Measurements from ENCODE around the gene ZNF175. TPM values are rescaled to one million over a fixed set of nuclear protein-coding genes. Genes with fewer than 3 reads are reported as not detected.

The ZNF175 gene
- total and polyA plus RNA-seq, 5 donors from 2014 or later, result 0.88 to 5.2 (median 2.7) TPM

DNA sequence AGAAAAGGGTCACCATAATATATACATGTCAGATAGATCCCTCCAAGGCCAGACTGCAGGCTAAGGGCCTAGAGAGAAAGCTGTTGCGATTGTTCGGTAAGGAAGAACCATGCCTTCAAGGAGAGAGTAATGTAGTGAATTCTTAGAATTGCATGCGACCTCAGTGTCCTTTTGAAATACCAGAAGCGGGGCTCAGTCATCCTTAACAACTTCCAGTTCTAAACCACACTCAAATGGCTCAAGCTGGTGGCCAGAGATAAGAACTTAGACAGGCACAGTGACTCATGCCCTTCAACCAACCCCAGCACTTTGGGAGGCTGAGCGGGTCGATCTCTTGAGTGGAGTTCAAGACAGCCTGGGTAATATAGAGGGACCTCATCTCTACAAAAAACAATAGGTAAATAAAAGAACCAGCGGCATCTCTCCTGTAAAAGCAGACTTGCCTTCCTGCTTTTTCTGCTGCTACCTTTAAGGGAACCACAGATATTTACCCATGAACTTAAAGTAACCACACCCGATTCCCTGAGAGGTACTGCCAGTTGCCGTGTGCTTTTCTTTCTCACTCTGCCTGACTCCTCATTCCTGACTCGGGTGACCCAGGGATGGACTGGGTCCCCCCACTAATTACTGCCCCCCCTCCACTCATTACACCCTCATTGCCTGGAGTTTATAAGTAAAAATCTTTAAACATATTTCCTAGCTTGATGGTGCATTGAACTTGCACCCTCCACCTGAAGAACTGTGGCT lies 24.3 kb upstream of the ZNF175 start:
- no peak overlapping the region for H3K4me3 ChIP-seq (ENCODE audit: low read depth, low read length)
- H3K36me3 Mint-ChIP-seq, result peaks cover 4% of the 10 kb centered on the region
- no peaks in the 10 kb centered on the region for H3K4me1 ChIP-seq (ENCODE audit: control insufficient read depth, insufficient read depth, low read length, poor library complexity, severe bottlenecking)
- H3K4me3 Mint-ChIP-seq, result no peak overlapping the region
- ATAC-seq (ENCODE audit: low read depth in 2 of 2) (no peak), DNase-seq (peak in 1 of 3 donors; percentile 1)
- H3K27me3 Mint-ChIP-seq, result peaks cover 39% of the 10 kb centered on the region
- H3K36me3 ChIP-seq (ENCODE audit: control insufficient read depth, insufficient read depth, low read length), result no peaks in the 10 kb centered on the region
- no peak overlapping the region for H3K27ac Mint-ChIP-seq
- H3K27ac ChIP-seq (ENCODE audit: insufficient read depth, low read length, poor library complexity, severe bottlenecking), result no peak overlapping the region
- peaks cover 0 to 11% (median 3%) of the 10 kb centered on the region in 4 donors for H3K4me1 Mint-ChIP-seq
- no peaks in the 10 kb centered on the region for H3K27me3 ChIP-seq (ENCODE audit: control insufficient read depth, insufficient read depth, low read length)
- H3K9me3 Mint-ChIP-seq, result peaks cover 0 to 8% (median 0%) of the 10 kb centered on the region in 7 donors
- H3K9me3 ChIP-seq (ENCODE audit: control insufficient read depth in 2 of 2, low read length in 2 of 2), result no peaks in the 10 kb centered on the region

DNA sequence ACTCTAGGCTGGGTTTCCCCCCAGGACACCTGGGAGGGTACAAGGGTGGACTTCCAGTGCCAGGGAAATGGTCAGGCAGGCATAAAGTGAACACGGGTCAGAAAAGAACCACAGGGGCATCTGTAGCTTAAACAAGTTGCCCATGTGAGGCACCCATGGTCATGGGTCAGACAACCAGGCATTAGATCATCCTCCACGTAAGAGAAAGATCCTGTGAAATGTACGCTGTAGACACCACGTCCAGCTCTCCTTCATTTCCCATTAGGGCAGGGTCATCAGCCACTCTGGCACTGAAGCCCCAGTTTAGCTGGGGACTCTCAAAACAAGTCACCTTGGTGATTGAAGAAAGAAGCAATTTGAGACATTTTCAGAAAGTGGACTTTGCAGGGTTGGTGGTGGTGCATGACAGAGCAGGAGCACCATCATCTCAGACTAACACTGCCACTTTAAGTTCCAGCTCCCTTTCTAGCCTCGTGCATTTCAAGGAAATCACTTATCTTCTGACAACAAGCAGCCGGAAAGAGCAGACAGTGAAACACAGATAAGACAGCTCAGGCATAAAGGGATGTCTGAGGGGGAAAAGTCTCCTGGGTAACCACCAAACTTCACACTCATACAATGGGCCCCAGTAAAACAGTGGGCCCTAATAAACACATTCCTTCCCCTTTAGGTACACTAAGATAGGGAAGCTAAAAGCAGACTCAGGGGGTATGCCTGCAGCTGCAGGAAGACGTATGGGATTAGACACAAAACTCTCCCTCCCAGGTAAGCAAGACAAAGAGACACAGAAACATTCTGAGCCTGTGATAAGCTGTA lies 23.5 kb upstream of the ZNF175 start:
- DNase-seq (peak in 1 of 3 donors; percentile 6), ATAC-seq (ENCODE audit: low read depth in 2 of 2) (no peak)
- peaks cover 4% of the 10 kb centered on the region for H3K36me3 Mint-ChIP-seq
- H3K27ac Mint-ChIP-seq, result no peak overlapping the region
- no peaks in the 10 kb centered on the region for H3K4me1 ChIP-seq (ENCODE audit: control insufficient read depth, insufficient read depth, low read length, poor library complexity, severe bottlenecking)
- peaks cover 0 to 16% (median 5%) of the 10 kb centered on the region in 4 donors for H3K4me1 Mint-ChIP-seq
- H3K27me3 ChIP-seq (ENCODE audit: control insufficient read depth, insufficient read depth, low read length), result no peaks in the 10 kb centered on the region
- no peaks in the 10 kb centered on the region for H3K9me3 ChIP-seq (ENCODE audit: control insufficient read depth in 2 of 2, low read length in 2 of 2)
- H3K4me3 Mint-ChIP-seq, result no peak overlapping the region
- no peak overlapping the region for H3K27ac ChIP-seq (ENCODE audit: insufficient read depth, low read length, poor library complexity, severe bottlenecking)
- peaks cover 0 to 9% (median 0%) of the 10 kb centered on the region in 7 donors for H3K9me3 Mint-ChIP-seq
- H3K27me3 Mint-ChIP-seq, result peaks cover 43% of the 10 kb centered on the region
- no peak overlapping the region for H3K4me3 ChIP-seq (ENCODE audit: low read depth, low read length)
- no peaks in the 10 kb centered on the region for H3K36me3 ChIP-seq (ENCODE audit: control insufficient read depth, insufficient read depth, low read length)

DNA sequence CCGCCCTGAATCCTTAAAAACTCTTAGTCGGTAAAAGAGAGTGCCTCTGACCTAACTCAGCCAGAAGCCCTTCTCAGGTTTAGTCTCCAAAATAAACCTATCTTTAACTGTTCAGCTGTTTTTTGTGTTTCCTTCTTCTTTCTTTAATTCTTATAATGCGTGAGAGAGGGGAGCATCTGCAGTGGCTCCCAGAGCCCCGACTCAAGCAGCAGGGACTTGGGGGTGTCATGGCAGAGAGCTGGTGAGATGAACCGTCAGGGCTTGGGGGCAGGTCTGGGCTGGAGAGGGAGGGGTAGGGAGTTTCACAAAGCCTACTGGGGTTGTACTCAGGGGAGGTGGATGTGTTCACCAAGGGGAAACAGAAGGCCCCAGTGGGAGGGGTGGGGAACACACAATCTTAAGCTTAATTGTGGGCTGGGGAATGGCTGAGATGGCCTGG lies 22.9 kb upstream of the ZNF175 start:
- peaks cover 0 to 9% (median 0%) of the 10 kb centered on the region in 7 donors for H3K9me3 Mint-ChIP-seq
- H3K27me3 Mint-ChIP-seq, result peaks cover 44% of the 10 kb centered on the region
- Histone ChIP-seq H3K27ac (ENCODE audit: insufficient read depth, low read length, poor library complexity, severe bottlenecking) (no peak overlapping the region), H3K36me3 (ENCODE audit: control insufficient read depth, insufficient read depth, low read length) (no peaks in the 10 kb centered on the region), H3K4me1 (ENCODE audit: control insufficient read depth, insufficient read depth, low read length, poor library complexity, severe bottlenecking) (no peaks in the 10 kb centered on the region), H3K4me3 (ENCODE audit: low read depth, low read length) (no peak overlapping the region), H3K27me3 (ENCODE audit: control insufficient read depth, insufficient read depth, low read length) (no peaks in the 10 kb centered on the region), H3K9me3 (ENCODE audit: control insufficient read depth in 2 of 2, low read length in 2 of 2) (no peaks in the 10 kb centered on the region)
- H3K27ac Mint-ChIP-seq, result no peak overlapping the region
- no peak overlapping the region for H3K4me3 Mint-ChIP-seq
- H3K4me1 Mint-ChIP-seq, result peaks cover 0 to 18% (median 5%) of the 10 kb centered on the region in 4 donors
- peaks cover 4% of the 10 kb centered on the region for H3K36me3 Mint-ChIP-seq
- ATAC-seq (ENCODE audit: low read depth in 2 of 2) (no peak), DNase-seq (no peak)

DNA sequence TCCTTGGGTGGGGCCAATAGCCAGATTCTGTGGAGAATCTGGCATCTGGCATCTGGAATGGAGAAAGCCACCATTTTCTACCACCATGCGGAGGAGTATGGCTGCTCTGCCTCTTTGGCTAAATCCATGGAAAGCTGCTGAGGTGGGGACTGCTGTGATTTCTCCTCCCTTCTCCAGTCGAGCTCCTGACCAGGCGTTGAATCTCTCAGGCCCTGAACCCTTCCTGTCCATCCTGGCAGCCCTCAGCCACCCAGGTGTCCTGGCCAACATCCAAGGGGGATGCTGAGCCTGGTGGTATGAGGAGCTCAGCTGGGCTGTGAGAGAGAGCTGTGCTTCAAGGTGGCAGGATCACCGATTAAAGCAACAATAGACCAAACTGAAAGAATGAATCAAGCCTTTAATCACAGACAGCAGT lies 22.2 kb upstream of the ZNF175 start:
- H3K36me3 Mint-ChIP-seq, result peaks cover 4% of the 10 kb centered on the region
- H3K27me3 Mint-ChIP-seq, result peaks cover 41% of the 10 kb centered on the region
- ATAC-seq (ENCODE audit: low read depth in 2 of 2), result no peak
- Histone ChIP-seq H3K27ac (ENCODE audit: insufficient read depth, low read length, poor library complexity, severe bottlenecking) (no peak overlapping the region), H3K4me3 (ENCODE audit: low read depth, low read length) (no peak overlapping the region), H3K4me1 (ENCODE audit: control insufficient read depth, insufficient read depth, low read length, poor library complexity, severe bottlenecking) (no peaks in the 10 kb centered on the region), H3K9me3 (ENCODE audit: control insufficient read depth in 2 of 2, low read length in 2 of 2) (no peaks in the 10 kb centered on the region), H3K27me3 (ENCODE audit: control insufficient read depth, insufficient read depth, low read length) (peaks cover under 1% of the 10 kb centered on the region), H3K36me3 (ENCODE audit: control insufficient read depth, insufficient read depth, low read length) (no peaks in the 10 kb centered on the region)
- DNase-seq, result no peak
- no peak overlapping the region for H3K27ac Mint-ChIP-seq
- peaks cover 0 to 18% (median 5%) of the 10 kb centered on the region in 4 donors for H3K4me1 Mint-ChIP-seq
- no peak overlapping the region for H3K4me3 Mint-ChIP-seq
- H3K9me3 Mint-ChIP-seq, result peaks cover 0 to 9% (median 0%) of the 10 kb centered on the region in 7 donors

DNA sequence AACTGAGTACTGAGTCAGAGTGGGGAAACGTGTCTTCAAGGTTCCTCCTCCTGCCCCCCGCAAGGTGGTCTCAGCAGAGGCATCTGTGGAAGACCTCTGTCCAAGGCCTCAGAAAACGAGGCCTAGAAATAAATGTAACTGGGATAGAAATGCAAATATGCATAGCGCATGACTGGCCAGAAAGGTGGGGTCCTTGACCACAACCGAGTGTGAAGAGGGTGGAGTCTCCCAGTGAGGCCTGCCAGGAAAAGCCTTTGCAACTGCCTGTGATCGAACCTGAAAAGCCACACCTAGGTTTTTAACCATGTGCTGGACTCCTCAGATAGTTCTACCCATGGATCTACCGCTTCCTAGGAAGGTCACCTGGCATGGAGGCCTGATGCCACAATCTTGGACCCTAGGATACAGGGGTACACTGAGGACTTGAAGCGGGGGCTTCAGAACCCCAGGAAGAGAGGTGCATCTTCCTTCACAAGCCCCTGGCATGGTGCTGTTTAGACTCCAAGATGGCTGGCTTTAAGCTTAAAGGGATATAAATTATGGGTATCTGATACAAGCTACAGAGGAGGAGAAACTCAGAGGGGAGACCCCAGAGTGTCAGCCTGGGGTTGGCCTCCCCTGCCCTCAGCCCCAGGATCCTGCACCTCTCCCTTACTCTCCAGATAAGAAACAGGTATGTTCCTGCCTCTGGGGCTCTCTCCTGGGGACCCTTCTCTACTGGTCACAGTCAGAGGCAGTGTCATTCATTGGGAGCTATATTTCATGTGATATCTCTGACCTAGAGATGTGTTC lies 21.4 kb upstream of the ZNF175 start:
- H3K4me1 Mint-ChIP-seq, result peaks cover 0 to 18% (median 5%) of the 10 kb centered on the region in 4 donors
- H3K27me3 Mint-ChIP-seq, result peaks cover 40% of the 10 kb centered on the region
- no peak overlapping the region for H3K27ac ChIP-seq (ENCODE audit: insufficient read depth, low read length, poor library complexity, severe bottlenecking)
- no peak for ATAC-seq (ENCODE audit: low read depth in 2 of 2)
- DNase-seq, result no peak
- no peak overlapping the region for H3K27ac Mint-ChIP-seq
- H3K9me3 ChIP-seq (ENCODE audit: control insufficient read depth in 2 of 2, low read length in 2 of 2), result no peaks in the 10 kb centered on the region
- H3K36me3 Mint-ChIP-seq, result peaks cover 4% of the 10 kb centered on the region
- no peaks in the 10 kb centered on the region for H3K36me3 ChIP-seq (ENCODE audit: control insufficient read depth, insufficient read depth, low read length)
- no peak overlapping the region for H3K4me3 ChIP-seq (ENCODE audit: low read depth, low read length)
- H3K27me3 ChIP-seq (ENCODE audit: control insufficient read depth, insufficient read depth, low read length), result peaks cover 3% of the 10 kb centered on the region
- no peaks in the 10 kb centered on the region for H3K4me1 ChIP-seq (ENCODE audit: control insufficient read depth, insufficient read depth, low read length, poor library complexity, severe bottlenecking)
- peaks cover 0 to 9% (median 0%) of the 10 kb centered on the region in 7 donors for H3K9me3 Mint-ChIP-seq
- no peak overlapping the region for H3K4me3 Mint-ChIP-seq

DNA sequence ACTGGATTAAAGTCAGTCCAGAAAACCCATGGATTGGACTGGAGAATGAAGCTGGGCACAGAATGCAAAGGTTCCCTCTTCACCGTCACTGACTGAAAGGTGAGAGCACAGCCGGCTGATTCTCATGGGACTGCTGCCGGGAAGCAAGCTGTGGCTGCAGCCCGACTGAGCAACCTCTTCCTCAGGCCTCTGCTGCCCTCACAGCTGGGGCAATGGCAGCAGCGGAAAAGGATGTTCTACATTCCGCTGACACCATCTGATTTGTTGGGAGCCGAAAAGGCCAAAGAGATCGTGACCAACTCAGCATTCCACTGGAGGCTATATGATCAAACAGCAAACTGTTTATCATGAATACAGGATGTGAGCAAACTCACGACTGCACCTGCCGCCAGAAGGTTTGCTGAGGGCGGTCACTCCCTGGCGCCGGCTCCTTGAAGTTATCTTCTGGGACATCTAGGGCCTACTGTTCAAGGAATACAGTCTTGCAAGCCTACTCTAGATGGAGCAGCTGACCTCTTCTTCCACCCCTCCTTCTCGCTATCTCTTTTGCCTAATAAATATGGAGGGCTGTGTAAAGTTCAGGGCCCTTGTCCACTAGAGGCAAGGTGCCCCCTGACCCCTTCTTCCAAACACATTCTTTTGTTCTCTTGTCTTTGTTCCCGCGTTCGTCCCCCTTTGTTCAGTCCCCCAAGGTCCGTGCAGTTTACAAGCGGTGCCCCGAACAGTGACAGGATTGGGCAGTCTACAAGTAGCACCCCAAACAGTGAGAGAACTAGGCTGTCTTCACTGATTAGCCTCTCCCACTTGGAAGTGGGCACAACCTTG lies 20.0 kb upstream of the ZNF175 start:
- H3K9me3 ChIP-seq (ENCODE audit: control insufficient read depth in 2 of 2, low read length in 2 of 2), result no peaks in the 10 kb centered on the region
- Mint-ChIP-seq H3K4me1 (peaks cover 0 to 18% (median 5%) of the 10 kb centered on the region in 4 donors), H3K27me3 (peaks cover 35% of the 10 kb centered on the region), H3K27ac (no peak overlapping the region), H3K36me3 (peaks cover 4% of the 10 kb centered on the region), H3K4me3 (no peak overlapping the region), H3K9me3 (peaks cover 0 to 9% (median 0%) of the 10 kb centered on the region in 7 donors)
- DNase-seq (no peak), ATAC-seq (ENCODE audit: low read depth in 2 of 2) (no peak)
- H3K4me1 ChIP-seq (ENCODE audit: control insufficient read depth, insufficient read depth, low read length, poor library complexity, severe bottlenecking), result no peaks in the 10 kb centered on the region
- no peak overlapping the region for H3K4me3 ChIP-seq (ENCODE audit: low read depth, low read length)
- no peaks in the 10 kb centered on the region for H3K36me3 ChIP-seq (ENCODE audit: control insufficient read depth, insufficient read depth, low read length)
- H3K27ac ChIP-seq (ENCODE audit: insufficient read depth, low read length, poor library complexity, severe bottlenecking), result no peak overlapping the region
- peaks cover 3% of the 10 kb centered on the region for H3K27me3 ChIP-seq (ENCODE audit: control insufficient read depth, insufficient read depth, low read length)

Measured in CD4-positive, CD25-positive, alpha-beta regulatory T cell (primary cell).